Measurements from ENCODE around the gene THSD7B.
"Not testable (repeated sequence)": the region's sequence is repeated elsewhere in the genome, so short reads cannot be mapped to it uniquely, and the experiment has no call there.

The THSD7B gene

GRCh38 chr2:137677466-137677865 is 912.1 kb downstream of the THSD7B start:
- TF ChIP-seq, protein P1, sequence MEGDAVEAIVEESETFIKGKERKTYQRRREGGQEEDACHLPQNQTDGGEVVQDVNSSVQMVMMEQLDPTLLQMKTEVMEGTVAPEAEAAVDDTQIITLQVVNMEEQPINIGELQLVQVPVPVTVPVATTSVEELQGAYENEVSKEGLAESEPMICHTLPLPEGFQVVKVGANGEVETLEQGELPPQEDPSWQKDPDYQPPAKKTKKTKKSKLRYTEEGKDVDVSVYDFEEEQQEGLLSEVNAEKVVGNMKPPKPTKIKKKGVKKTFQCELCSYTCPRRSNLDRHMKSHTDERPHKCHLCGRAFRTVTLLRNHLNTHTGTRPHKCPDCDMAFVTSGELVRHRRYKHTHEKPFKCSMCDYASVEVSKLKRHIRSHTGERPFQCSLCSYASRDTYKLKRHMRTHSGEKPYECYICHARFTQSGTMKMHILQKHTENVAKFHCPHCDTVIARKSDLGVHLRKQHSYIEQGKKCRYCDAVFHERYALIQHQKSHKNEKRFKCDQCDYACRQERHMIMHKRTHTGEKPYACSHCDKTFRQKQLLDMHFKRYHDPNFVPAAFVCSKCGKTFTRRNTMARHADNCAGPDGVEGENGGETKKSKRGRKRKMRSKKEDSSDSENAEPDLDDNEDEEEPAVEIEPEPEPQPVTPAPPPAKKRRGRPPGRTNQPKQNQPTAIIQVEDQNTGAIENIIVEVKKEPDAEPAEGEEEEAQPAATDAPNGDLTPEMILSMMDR (IDR thresholded peaks at IDR 0.05; ENCODE audit: control insufficient read depth, insufficient read depth, low read depth, low read length, missing control alignments) = no peak
- H3K4me3 ChIP-seq (ENCODE audit: control insufficient read depth, low read depth, low read length) = no peak overlapping the region
- no peak for DNase-seq (ENCODE audit: low read depth)

DNA sequence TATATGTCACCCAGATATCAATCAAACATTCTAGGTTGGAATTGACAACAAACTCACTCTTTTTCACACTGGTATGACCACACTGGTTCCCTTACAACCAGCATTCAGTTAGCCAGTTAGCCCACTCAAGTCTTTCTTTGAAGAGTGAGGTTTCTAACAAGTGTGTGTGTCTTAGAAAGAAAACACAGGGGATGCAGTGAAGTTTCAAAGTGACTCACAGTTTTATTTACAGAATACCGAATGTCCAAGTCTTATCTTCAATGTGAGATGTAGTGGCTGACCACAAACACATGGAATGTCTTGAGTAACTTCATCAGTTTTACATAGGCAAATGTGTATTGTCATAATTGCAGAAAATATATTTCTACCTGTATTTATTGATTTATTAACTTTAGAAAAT is 924.2 kb downstream of the THSD7B start:
- H3K4me3 ChIP-seq (ENCODE audit: control insufficient read depth, low read depth, low read length) = no peak overlapping the region
- TF ChIP-seq, protein P1 (IDR thresholded peaks at IDR 0.05; ENCODE audit: control insufficient read depth, insufficient read depth, low read depth, low read length, missing control alignments) = no peak
- no peak for DNase-seq (ENCODE audit: low read depth)

GRCh38 chr2:137693534-137693933 is 928.2 kb downstream of the THSD7B start:
- TF ChIP-seq, protein P1 (IDR thresholded peaks at IDR 0.05; ENCODE audit: control insufficient read depth, insufficient read depth, low read depth, low read length, missing control alignments) = no peak
- DNase-seq (ENCODE audit: low read depth) = no peak
- H3K4me3 ChIP-seq (ENCODE audit: control insufficient read depth, low read depth, low read length) = no peak overlapping the region

DNA sequence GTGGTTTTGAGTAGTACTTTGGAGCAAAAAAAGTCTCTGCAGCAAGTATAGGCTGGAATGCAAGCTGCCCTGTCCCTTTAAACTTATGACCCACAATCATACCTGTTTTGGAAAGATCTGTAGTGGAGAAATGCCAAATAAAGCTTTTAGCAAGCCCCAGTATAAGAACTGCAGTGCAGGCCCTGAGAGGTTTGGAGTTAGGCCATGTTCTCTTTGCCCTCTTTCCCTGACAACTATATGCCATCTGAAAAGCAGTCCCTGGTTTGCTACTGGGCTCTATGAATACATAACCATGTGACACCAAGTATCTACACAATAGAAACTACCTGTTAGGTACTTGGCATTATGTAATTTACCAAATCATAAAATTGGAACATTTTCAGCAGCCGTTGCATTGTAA is 931.6 kb downstream of the THSD7B start:
- H3K4me3 ChIP-seq (ENCODE audit: control insufficient read depth, low read depth, low read length) = no peak overlapping the region
- TF ChIP-seq, protein P1 (IDR thresholded peaks at IDR 0.05; ENCODE audit: control insufficient read depth, insufficient read depth, low read depth, low read length, missing control alignments) = no peak
- no peak for DNase-seq (ENCODE audit: low read depth)

GRCh38 chr2:137700250-137700649 is 934.9 kb downstream of the THSD7B start:
- not testable (repeated sequence) for DNase-seq (ENCODE audit: low read depth); H3K4me3 ChIP-seq (ENCODE audit: control insufficient read depth, low read depth, low read length)

DNA sequence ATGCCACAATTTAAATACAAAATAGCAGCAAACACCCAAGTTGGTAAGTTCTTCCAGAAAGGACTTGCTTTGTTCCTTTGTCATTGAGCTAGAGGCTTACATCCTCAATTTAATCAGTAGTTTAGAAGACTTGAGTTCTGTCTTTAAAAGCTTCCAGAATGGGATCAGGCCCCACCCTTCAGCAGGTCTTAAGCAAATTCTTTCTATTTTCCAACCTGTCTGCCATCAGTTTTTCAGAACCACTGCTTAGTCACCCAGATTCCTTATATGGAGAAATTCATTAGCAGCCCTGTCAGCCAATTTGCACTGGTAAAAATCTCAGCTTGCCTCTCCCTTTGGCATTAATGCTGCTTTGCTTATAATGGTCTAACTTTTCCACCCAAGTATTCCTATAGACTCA is 935.3 kb downstream of the THSD7B start:
- TF ChIP-seq, protein P1 (IDR thresholded peaks at IDR 0.05; ENCODE audit: control insufficient read depth, insufficient read depth, low read depth, low read length, missing control alignments) = no peak
- no peak overlapping the region for H3K4me3 ChIP-seq (ENCODE audit: control insufficient read depth, low read depth, low read length)
- no peak for DNase-seq (ENCODE audit: low read depth)

- no peak for DNase-seq (ENCODE audit: low read depth)
- no peak overlapping the region for H3K4me3 ChIP-seq (ENCODE audit: control insufficient read depth, low read depth, low read length)
- TF ChIP-seq, protein P1 (IDR thresholded peaks at IDR 0.05; ENCODE audit: control insufficient read depth, insufficient read depth, low read depth, low read length, missing control alignments) = no peak
These were observed 940.0 kb downstream of the THSD7B start for GRCh38 chr2:137705296-137705695.

Measured in AG09309 (cell line).